Stomach smooth muscle (tissue), 2 donors: Measurements from ENCODE around the gene HK3.

Experiments
- H3K27ac ChIP-seq: one replicate; pipeline ENCODE4 v1.7.0; 2013; ENCODE audit warnings: mild to moderate bottlenecking, low read length, inconsistent platforms
- H3K27me3 ChIP-seq, 2 donors: one replicate each; pipeline ENCODE4 v1.7.0; 2013; ENCODE audit warnings: low read length in 2 of 2; ENCODE audit not compliant: insufficient read depth in 2 of 2, control insufficient read depth in 1 of 2
- H3K36me3 ChIP-seq, 2 donors: one replicate each; pipeline ENCODE4 v1.7.0; 2013; ENCODE audit warnings: low read length in 2 of 2; ENCODE audit not compliant: control insufficient read depth in 2 of 2, insufficient read depth in 2 of 2
- H3K4me1 ChIP-seq: one replicate; pipeline ENCODE4 v1.7.0; 2013; ENCODE audit warnings: low read length; ENCODE audit not compliant: control insufficient read depth, insufficient read depth
- H3K4me3 ChIP-seq, 2 donors: one replicate each; pipeline ENCODE4 v1.7.0; 2013; ENCODE audit warnings: low read length in 2 of 2
- H3K9ac ChIP-seq, 2 donors: one replicate each; pipeline ENCODE4 v1.7.0; 2013; ENCODE audit warnings: low read length in 2 of 2, mild to moderate bottlenecking in 1 of 2
- H3K9me3 ChIP-seq, 2 donors: one replicate each; pipeline ENCODE4 v1.7.0; 2013; ENCODE audit warnings: low read length in 2 of 2; ENCODE audit not compliant: control insufficient read depth in 2 of 2
- donor health status: healthy.
- donor health status: Pancreatic carcinoma.

The HK3 gene

GRCh38 chr5:176881816-176882566 lies 17.2 kb downstream of the HK3 start:
- Histone ChIP-seq H3K27me3 (peaks cover 2% of the 10 kb centered on the region in 2 donors), H3K36me3 (no peaks in the 10 kb centered on the region), H3K9me3 (no peaks in the 10 kb centered on the region), H3K9ac (no peak overlapping the region), H3K27ac (no peak overlapping the region), H3K4me1 (no peaks in the 10 kb centered on the region), H3K4me3 (no peak overlapping the region)

GRCh38 chr5:176881021-176881749 lies 18.0 kb downstream of the HK3 start:
- Histone ChIP-seq H3K9ac (no peak overlapping the region), H3K36me3 (no peaks in the 10 kb centered on the region), H3K4me3 (no peak overlapping the region), H3K27me3 (peaks cover 9 to 10% of the 10 kb centered on the region in 2 donors), H3K27ac (no peak overlapping the region), H3K9me3 (no peaks in the 10 kb centered on the region), H3K4me1 (no peaks in the 10 kb centered on the region)

DNA sequence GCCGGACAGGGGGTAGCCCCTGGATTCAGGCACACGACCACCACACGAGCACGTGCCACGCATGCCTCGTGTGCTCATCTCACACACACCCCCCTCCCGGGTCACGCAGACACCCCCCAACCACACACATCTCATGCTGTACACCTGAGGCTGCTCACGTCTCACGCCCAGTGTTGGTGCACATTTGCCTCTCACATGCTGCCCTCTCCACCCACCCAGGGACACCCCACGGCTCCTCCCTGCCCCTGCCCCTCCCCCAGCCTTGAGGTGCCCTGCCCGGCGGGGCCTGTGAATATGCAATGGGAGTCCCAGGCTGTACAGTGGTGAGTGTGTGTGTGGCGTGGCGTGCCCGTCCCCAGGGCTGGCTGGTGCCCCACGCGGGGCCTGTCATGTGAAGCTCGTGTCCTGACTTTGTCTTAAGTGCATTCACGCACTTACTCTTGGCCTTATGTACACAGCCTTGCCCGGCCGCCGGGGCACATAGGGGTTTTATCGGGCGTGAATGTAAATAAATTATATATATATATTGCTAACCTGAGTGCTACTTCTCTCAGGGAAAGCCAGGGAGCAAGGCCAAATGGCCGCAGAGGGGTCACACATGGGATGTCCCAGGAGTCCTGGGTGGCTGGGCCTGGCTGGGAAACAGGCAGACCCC lies 18.7 kb downstream of the HK3 start:
- Histone ChIP-seq H3K9ac (no peak overlapping the region), H3K9me3 (no peaks in the 10 kb centered on the region), H3K27me3 (peaks cover 12 to 15% of the 10 kb centered on the region in 2 donors), H3K4me1 (no peaks in the 10 kb centered on the region), H3K36me3 (no peaks in the 10 kb centered on the region), H3K27ac (no peak overlapping the region), H3K4me3 (no peak overlapping the region)

- Histone ChIP-seq H3K36me3 (no peaks in the 10 kb centered on the region), H3K27me3 (peaks cover 12 to 15% of the 10 kb centered on the region in 2 donors), H3K4me3 (no peak overlapping the region), H3K9me3 (no peaks in the 10 kb centered on the region), H3K4me1 (no peaks in the 10 kb centered on the region), H3K9ac (no peak overlapping the region), H3K27ac (no peak overlapping the region)
Measured at GRCh38 chr5:176879663-176880361, 19.3 kb downstream of the HK3 start.

GRCh38 chr5:176878906-176879662 lies 20.1 kb downstream of the HK3 start:
- Histone ChIP-seq H3K36me3 (no peaks in the 10 kb centered on the region), H3K4me3 (no peak overlapping the region), H3K27me3 (peaks cover 12 to 15% of the 10 kb centered on the region in 2 donors), H3K9me3 (no peaks in the 10 kb centered on the region), H3K27ac (no peak overlapping the region), H3K9ac (no peak overlapping the region), H3K4me1 (no peaks in the 10 kb centered on the region)

DNA sequence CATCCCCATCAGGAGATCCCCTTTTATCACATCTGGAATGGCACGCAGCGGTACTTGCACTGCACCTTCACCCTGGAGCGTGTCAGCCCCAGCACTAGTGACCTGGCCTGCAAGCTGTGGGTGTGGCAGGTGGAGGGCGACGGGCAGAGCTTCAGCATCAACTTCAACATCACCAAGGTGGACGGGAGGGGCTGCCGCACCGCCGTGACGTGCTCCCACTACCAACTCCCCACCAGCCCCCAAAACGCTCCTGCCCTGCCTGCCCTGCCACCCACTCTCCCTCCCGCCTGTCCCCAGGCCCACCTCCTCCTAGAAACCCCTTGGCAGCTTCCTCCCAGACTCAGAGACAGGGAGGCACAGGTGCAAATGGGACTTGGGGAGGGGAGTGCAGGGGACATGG lies 20.7 kb downstream of the HK3 start:
- Histone ChIP-seq H3K9me3 (no peaks in the 10 kb centered on the region), H3K27me3 (peaks cover 15 to 18% of the 10 kb centered on the region in 2 donors), H3K27ac (no peak overlapping the region)

DNA sequence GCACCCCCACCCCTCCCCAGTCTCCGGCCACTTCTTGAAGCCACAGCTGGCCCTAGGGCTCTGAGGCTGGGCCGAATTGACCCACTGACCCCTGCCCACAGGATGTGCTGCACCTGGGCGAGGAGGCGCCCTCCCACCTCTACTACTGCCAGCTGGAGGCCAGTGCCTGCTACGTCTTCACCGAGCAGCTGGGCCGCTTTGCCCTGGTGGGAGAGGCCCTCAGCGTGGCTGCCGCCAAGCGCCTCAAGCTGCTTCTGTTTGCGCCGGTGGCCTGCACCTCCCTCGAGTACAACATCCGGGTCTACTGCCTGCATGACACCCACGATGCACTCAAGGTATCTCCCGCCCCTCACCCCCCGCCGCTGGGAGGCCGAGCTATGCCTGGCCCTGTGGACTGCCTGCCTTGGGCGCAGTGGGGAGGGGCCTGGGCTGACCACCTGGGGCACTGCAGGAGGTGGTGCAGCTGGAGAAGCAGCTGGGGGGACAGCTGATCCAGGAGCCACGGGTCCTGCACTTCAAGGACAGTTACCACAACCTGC lies 21.3 kb downstream of the HK3 start:
- Histone ChIP-seq H3K9ac (no peak overlapping the region), H3K36me3 (no peaks in the 10 kb centered on the region), H3K27me3 (peaks cover 17 to 18% of the 10 kb centered on the region in 2 donors), H3K27ac (no peak overlapping the region), H3K4me3 (no peak overlapping the region), H3K9me3 (no peaks in the 10 kb centered on the region), H3K4me1 (no peaks in the 10 kb centered on the region)

More for the DNA sequence above, 20.7 kb downstream of the HK3 start:
- no peaks in the 10 kb centered on the region for H3K36me3 ChIP-seq
- no peaks in the 10 kb centered on the region for H3K4me1 ChIP-seq
- no peak overlapping the region for H3K4me3 ChIP-seq
- no peak overlapping the region for H3K9ac ChIP-seq

DNA sequence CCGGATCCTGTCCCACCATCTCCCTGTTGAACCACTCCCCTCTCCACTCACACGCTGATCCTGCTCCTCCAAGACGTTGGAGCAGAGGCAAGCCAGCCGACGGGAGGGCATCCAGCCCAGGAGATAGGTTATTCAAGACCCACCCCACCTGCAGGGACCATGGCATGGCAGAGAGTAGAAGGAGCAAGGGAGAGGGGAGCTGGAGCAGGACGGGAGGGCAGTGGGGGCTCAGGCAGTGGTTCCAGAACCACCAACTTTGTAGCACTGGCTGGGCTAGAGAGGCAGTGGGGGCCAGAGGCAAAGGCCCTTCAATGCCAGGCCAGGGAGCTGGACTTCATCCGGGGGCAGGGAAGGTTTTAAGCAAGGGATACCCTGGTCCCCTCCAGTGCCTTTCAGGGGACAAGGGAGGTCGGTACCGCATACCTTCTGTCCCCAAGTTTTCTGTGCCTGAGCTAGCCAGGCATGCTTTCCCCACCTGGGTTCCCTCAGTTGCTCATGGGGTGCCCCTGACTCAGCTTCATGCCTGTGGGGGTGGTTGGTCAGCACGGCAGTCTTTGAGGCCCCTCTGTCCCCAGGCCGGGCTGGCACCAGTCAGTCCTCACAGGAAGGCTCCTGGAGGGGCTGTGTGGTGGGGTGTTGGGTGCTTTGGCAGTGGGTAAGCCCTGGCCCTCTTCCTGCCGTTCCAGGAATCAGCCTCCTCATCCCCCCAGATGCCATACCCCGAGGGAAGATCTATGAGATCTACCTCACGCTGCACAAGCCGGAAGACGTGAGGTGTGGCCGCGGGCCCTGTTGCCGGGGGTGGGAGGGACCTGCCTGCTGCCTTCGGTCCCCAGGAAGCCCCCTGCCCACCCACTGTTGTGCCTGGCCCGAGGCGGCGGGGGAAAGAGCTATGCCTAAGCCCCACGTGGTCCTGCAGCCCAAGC lies 22.4 kb downstream of the HK3 start:
- Histone ChIP-seq H3K27me3 (peaks cover 17 to 18% of the 10 kb centered on the region in 2 donors), H3K9ac (no peak overlapping the region), H3K9me3 (no peaks in the 10 kb centered on the region), H3K4me1 (no peaks in the 10 kb centered on the region), H3K36me3 (no peaks in the 10 kb centered on the region), H3K4me3 (no peak overlapping the region), H3K27ac (no peak overlapping the region)

DNA sequence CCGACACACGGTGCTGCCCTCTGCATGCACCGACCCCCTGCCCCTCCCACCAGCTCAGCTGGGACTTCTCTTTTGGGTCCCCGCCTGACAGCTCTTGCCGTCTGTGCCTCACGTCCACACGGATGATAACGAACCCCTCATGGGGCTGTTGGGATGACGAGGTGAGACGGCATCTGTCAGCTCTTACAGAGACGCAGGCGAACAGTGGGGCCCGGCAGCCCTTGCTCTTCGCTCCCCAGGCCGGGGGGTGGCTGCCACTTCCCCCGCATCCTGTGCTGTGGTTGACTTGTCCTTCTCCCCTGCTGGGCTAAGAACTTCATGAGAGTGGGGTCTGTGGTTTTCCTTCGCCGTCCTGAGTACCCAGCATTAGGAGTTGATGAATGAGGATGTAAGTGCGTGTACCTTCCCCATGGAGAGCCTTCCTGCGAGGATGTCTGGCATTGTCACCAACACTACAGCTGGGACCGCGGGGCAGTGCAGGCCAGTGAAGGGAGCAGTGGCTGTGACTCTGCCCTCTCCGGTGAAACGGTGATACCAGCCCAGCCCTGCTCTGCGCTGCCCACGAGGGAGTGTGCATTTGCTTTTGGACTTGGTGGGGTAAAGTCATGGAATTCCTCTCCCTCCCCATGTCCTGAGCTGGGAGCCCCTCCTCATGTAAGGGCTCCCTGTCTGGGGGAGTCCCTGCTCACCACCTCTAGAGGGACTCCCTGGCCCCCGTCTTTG lies 23.2 kb downstream of the HK3 start:
- H3K9ac ChIP-seq = no peak overlapping the region
- H3K9me3 ChIP-seq = no peaks in the 10 kb centered on the region
- H3K36me3 ChIP-seq = no peaks in the 10 kb centered on the region
- H3K27ac ChIP-seq = no peak overlapping the region
- peaks cover 17 to 18% of the 10 kb centered on the region in 2 donors for H3K27me3 ChIP-seq
- H3K4me3 ChIP-seq = no peak overlapping the region
- H3K4me1 ChIP-seq = no peaks in the 10 kb centered on the region
